CD4-positive, alpha-beta T cell treated with Interleukin-4 for 4 hours (primary cell): ENCODE measurements around the gene POLR1G.
A peak's percentile ranks its signal among the peaks of the same experiment; 100 is the strongest.

ENCODE experiments used
- DNase-seq: peaks from one replicate; pipeline ENCODE4 v3.0.0-alpha.2; 2020

Gene POLR1G

DNA sequence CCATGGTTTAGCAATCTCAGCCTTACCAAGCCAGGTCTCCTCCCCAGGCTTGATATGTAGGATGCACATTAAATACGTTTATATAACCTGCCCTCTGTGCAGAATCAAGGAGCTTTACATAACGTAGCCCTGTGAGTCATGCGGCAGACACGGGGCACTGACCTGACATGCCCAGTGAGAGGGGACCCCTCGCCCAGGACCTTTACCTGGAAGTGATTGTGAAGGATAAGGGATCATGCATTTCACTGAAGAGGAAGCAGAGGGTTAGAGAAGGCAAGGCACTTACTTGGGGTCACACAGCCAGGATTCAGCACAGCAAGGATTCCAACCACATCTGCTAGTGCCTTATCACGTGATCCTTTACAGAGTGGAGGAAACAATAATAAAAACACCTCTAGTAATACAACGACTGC, 42.4 kb downstream of the POLR1G start:
- DNase-seq, result no peak

DNA sequence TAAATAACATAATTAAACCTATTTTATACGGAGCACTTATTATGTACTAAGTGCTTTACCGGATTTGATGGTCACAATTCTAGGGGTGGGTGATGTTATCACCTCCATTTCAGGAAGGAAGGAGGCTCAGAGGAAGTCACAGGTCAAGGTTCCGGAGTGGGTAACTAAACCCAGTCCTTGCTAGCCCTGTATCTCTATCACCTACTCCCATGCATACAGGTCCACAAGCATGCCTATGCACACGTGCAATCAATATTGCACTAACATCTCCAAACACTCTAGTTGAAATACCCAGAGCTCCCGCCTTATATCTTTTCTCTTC, 43.5 kb downstream of the POLR1G start:
- peak; percentile 80 for DNase-seq

DNA sequence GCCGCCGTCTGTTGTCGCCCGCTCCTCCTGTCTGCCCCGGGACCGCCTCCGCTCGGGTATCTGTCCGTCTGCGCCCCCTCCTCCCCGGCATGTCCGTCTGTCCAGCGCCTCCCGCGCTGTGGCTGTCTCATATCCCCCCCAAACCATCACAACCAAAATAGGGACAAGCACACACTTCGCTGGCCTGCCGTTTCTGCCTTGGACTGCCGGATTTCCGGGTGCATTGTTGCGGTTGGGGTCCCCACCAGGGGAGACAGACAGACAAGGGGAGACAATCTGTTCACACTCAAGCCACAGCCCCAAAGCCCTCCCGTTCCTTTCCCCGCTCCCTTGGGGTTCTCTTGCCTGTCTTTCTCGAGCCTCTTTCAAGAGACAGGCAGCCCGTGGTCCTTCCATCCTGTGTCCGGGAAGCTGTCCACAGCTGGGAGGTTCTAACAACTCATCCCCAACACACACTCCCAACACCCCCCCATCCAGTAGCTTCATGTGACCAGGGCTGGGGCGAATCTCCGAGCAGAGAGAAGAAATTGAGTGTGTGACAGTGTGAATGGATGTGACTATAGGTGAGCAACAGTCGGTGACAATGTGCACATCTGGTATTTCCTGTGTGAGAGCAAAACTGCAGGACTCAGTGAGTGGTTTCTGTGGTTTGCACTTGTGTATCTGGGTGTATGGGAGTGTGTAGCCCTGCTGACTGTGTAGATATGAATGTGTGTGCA, 44.8 kb downstream of the POLR1G start:
- DNase-seq, result peak; percentile 93

DNA sequence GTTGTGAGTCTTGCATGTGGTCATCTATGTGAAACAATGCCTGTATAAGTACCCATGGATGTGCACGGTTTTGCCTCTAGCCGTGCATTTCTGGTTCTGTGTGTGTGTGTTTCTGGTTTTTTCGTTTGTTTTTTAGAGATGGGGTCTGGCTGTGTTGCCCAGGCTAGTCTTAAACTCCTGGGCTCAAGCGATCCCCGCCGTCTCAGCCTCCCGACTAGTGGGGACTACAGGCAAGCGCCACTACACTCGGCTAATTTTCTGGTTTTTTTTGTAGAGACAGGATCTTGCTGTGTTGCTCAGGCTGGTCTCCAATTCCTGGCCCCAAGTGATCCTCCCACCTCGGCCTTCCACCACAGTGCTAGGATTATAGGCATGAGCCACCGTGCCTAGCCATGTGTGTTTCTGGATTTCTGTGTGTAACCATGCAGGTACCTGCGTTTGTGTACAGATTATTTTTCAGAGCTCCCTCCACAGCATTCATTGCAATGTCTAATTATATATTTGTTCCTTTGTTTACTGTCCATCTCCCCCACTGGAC, 45.5 kb downstream of the POLR1G start:
- DNase-seq, result no peak

DNA sequence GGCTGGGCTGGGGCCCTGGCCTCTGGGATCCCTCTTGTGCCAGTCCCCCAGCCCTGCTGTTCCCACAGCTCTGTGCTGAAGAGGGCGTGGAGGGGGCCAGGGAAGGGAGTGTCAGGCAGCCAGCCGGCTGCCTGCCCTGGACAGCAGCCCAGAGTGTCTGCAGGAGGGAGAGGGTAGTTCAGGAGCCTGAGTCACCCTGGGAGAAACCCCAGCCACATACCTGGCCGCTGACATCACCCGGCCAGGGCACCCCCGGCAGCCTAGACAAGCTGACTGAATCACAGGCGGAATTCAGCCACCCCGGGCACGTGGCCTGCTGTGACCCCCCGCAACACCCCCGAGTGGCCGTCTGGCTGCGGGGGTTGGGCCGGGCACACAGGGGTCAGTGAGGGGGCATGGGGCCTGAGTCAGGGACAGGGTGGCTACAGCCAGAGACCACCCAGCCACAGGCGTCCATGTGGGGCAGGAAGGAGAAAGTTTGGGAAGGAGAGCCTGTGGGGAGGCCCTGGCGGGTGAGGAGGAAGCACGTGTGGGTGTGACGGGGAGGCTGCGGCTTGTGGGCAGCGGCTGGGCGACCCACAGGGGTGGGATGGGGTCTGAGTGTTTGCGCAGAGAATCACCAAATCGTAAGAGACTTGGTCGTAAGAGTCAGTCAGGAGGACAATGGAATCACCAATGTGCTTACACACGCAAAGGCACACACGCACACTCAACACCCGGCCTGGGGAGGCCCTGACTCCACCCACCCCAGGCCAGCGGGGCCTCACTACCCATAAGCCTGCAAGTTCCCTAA, 49.5 kb downstream of the POLR1G start:
- DNase-seq, result peak; percentile 82

DNA sequence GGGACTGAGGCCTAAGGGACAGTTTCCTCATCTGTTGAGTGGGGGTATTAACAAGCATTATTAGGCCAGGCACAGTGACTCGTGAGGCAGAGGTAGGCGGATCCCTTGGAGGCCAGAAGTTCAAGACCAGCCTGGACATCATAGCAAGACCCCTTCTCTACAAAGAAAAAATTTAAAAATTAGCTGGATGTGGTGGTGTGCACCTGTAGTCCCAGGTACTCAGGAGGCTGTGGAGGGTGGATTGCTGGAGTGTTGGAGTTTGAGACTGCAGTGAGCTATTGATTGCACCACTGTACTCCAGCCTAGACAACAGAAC, 50.0 kb downstream of the POLR1G start:
- DNase-seq, result no peak

DNA sequence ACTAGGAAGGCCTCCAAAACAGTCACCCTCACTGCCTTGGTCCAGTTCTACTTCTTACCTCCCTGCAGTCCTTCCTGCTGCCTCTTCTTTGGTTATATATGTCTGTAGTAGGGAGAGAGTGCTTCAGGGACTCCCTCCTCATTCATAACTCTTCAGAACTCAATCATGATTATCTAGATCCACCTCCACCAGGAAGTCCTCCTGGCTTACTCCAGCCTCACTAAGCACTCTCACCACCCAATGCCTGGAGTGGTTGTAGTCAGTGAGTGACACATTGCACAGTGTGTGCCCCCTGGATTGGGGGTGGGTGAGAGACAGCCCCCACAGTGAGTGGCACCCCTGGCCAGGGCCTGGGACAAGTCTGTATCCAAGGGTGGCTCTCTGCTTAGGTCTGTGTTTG, 51.3 kb downstream of the POLR1G start:
- DNase-seq, result no peak
